PC-9 (cell line): ENCODE measurements around the gene ABCA4. TPM values are rescaled to one million over a fixed set of nuclear protein-coding genes. Genes with fewer than 3 reads are reported as not detected.
A peak's percentile ranks its signal among the peaks of the same experiment; 100 is the strongest.

ENCODE experiments used
- BruUV-seq: library from RNA; stranded (reverse); fragments of 400-500 nt; replicated peaks from 2 replicates; lab custom pipeline; 2021; lab: Mats Ljungman, UMichigan
- CTCF ChIA-PET: fragments of 300-600 bp; sonication (Branson Sonifier 250); formaldehyde crosslinking; loops from one replicate; lab custom pipeline; 2022; ENCODE audit warnings: antibody characterized with exemption; lab: Charles Lee
- POLR2A ChIA-PET: fragments of 300-600 bp; sonication (Branson Sonifier 250); formaldehyde crosslinking; loops from one replicate; lab custom pipeline; 2022; ENCODE audit warnings: antibody characterized with exemption; ENCODE audit not compliant: unreplicated experiment; lab: Charles Lee
- DNase-seq, 2 experiments: peaks; one replicate each; pipeline versions ENCODE4 v3.0.0 to v3.0.0-alpha.2; 2015 to 2022; ENCODE audit warnings: mixed read lengths in 1 of 2
- H2AFZ ChIP-seq: fragments of 200-600 bp; sonication (generic); 2 replicates; pipeline ENCODE4 v1.8.1; 2017; ENCODE audit warnings: antibody characterized with exemption
- H3F3A ChIP-seq: fragments of 200-600 bp; sonication (generic); 2 replicates; pipeline ENCODE4 v1.8.1; 2017; ENCODE audit warnings: antibody characterized with exemption, mild to moderate bottlenecking, low read depth; ENCODE audit not compliant: insufficient read depth
- H3K27ac ChIP-seq: fragments of 200-600 bp; sonication (generic); 2 replicates; pipeline ENCODE4 v1.6.1; 2016; ENCODE audit warnings: mixed run types
- H3K27me3 ChIP-seq: fragments of 200-600 bp; sonication (generic); 2 replicates; pipeline ENCODE4 v1.6.1; 2016; ENCODE audit warnings: low read depth, mixed run types; ENCODE audit not compliant: insufficient read depth
- H3K36me3 ChIP-seq: fragments of 200-600 bp; sonication (generic); 2 replicates; pipeline ENCODE4 v1.6.1; 2016; ENCODE audit warnings: low read depth, mixed run types
- H3K4me1 ChIP-seq: fragments of 200-600 bp; sonication (generic); replicated peaks from 2 replicates; pipeline ENCODE4 v1.6.1; 2016; ENCODE audit warnings: mixed run types; ENCODE audit not compliant: insufficient read depth
- H3K4me2 ChIP-seq: fragments of 200-600 bp; sonication (generic); 2 replicates; pipeline ENCODE4 v1.6.1; 2017; ENCODE audit warnings: mixed run types
- H3K4me3 ChIP-seq: fragments of 200-600 bp; sonication (generic); 2 replicates; pipeline ENCODE4 v1.6.1; 2016; ENCODE audit warnings: mixed run types
- H3K79me2 ChIP-seq: fragments of 200-600 bp; sonication (generic); 2 replicates; pipeline ENCODE4 v1.6.1; 2017; ENCODE audit warnings: low read depth, mixed run types
- H3K9me2 ChIP-seq: fragments of 200-600 bp; sonication (generic); 2 replicates; pipeline ENCODE4 v1.8.1; 2017; ENCODE audit warnings: mild to moderate bottlenecking; ENCODE audit not compliant: insufficient read depth
- H3K9me3 ChIP-seq: fragments of 200-600 bp; sonication (generic); 2 replicates; pipeline ENCODE4 v1.8.1; 2016; ENCODE audit warnings: low read depth; ENCODE audit not compliant: insufficient read depth
- H4K20me1 ChIP-seq: fragments of 200-600 bp; sonication (generic); 2 replicates; pipeline ENCODE4 v1.8.1; 2017; ENCODE audit not compliant: insufficient read depth
- CTCF ChIP-seq: fragments of 200-600 bp; sonication (generic); conservative IDR thresholded peaks from 2 replicates; pipeline ENCODE4 v1.6.1; 2017; ENCODE audit warnings: mixed run types, antibody characterized with exemption, mild to moderate bottlenecking, moderate library complexity
- EZH2 ChIP-seq: fragments of 200-600 bp; sonication (generic); IDR thresholded peaks from 2 replicates; pipeline ENCODE4 v1.8.0; 2017; ENCODE audit warnings: antibody characterized with exemption, low read depth
- intact Hi-C: fragments of 100-400 bp; cut with micrococcal nuclease; formaldehyde crosslinking; loops from one replicate; pipeline ENCODE4 v1.10.0; 2022; ENCODE audit not compliant: unreplicated experiment
- total RNA-seq: library from RNA; stranded (reverse); gene quantifications from 2 replicates; pipeline ENCODE4 v1.2.3, GENCODE V29; 2021

ABCA4 gene
- total RNA-seq, 1 experiment from 2014 or later = 20.8 TPM

DNA sequence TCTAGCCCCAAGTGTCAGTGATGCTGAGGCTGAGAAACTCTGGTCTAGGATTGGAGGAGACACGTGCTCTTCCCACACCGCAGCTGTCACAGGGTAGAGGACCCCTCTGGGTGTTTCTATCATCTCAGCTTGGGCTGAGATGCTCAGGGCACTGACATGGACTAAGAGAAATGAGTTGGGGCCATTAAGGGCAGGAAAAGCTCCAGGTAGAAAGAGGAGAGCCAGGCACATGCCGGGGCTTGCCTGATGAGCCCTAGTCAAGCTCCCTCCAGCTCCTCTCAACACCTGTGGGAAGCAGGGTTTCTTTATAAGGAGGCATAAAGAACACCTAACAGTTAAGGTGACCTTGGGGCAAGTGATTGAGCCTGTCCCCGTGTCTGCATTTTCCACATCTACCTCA is 17.3 kb downstream of the ABCA4 start:
- Histone ChIP-seq H3K4me1 (peaks cover 60% of the 10 kb centered on the region), H3K27me3 (no peaks in the 10 kb centered on the region), H3K4me3 (no peak overlapping the region), H3K79me2 (no peaks in the 10 kb centered on the region), H2AFZ (no peak overlapping the region), H3K36me3 (no peaks in the 10 kb centered on the region), H3K9me3 (no peaks in the 10 kb centered on the region), H3K27ac (no peak overlapping the region), H4K20me1 (no peaks in the 10 kb centered on the region), H3K4me2 (no peak overlapping the region), H3K9me2 (no peaks in the 10 kb centered on the region), H3F3A (peaks cover 32% of the 10 kb centered on the region; the same call in 1 of the 2 replicates)
- no peak for DNase-seq
- CTCF ChIA-PET = no interaction called here
- TF ChIP-seq CTCF (no peak), EZH2 (no peak)
- intact Hi-C loops = loop anchor here (5.0 kb wide), 2 partner anchors 59 to 224 kb away; no protein-coding TSS in a partner anchor
- POLR2A ChIA-PET = no interaction called here
- BruUV-seq = no TSS peak

DNA sequence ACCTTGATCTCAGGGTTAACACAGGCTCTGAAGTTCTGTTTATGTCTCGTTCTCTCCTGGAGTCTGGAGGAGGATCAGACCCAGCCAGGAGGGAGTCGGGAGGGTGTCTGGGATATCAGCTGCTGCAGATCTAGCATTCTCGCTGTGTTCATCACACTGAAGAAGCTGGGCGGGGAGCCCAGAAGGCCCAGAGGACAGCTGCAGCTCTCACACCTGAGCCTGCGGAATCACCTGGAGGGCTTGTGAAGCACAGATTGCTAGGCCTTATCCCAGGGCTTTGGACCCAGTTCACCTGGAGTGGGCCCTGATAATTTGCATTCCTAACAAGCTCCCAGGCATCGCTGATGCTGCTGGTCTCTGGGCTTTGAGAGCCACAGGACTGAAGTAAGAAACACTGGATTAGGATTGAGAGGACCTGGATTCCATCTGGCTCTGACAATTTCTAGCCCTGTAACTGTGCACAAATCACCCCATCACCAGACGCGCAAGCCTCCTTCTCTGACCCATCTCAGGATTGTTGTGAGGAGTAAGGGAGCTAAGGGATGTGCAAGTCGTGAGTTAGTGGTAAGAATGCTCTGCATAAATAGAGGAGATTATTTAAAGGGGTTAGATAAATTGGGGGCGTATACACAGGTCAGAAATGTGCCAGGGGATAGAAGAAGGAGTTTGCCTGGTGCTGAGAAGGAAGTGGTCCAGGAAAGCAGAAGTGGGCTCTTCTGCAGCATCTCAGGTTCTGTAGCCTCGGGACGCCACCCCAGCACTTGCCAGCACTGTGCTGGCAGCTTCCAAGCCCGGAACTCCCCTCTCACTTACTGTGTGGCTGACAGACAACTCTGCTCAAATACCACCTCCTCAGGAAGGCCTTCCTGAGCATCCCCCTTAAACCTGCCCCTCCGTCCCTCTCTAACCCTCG is 19.1 kb downstream of the ABCA4 start:
- no peaks in the 10 kb centered on the region for H4K20me1 ChIP-seq
- H3K27me3 ChIP-seq = no peaks in the 10 kb centered on the region
- H2AFZ ChIP-seq = peak overlapping the region; percentile 48
- no TSS peak for BruUV-seq
- TF ChIP-seq EZH2 = no peak
- CTCF ChIA-PET = interaction anchor here (0.8 to 1.1 kb wide), 4 partner anchors 17 to 224 kb away, joined by 3 to 6 read pairs (median 3); no protein-coding TSS in a partner anchor
- peak overlapping the region; percentile 57 for H3K4me2 ChIP-seq
- no peaks in the 10 kb centered on the region for H3K79me2 ChIP-seq
- no peaks in the 10 kb centered on the region for H3K9me3 ChIP-seq
- H3K9me2 ChIP-seq = no peaks in the 10 kb centered on the region
- peak overlapping the region; percentile 79 for H3K27ac ChIP-seq
- H3K36me3 ChIP-seq = no peaks in the 10 kb centered on the region
- peak; percentile 79 to 98 for DNase-seq
- no peak overlapping the region for H3K4me3 ChIP-seq
- intact Hi-C loops = loop anchor here (1.0 to 5.0 kb wide), 4 partner anchors 33 to 225 kb away; no protein-coding TSS in a partner anchor
- peaks cover 32% of the 10 kb centered on the region; the same call in 1 of the 2 replicates for H3F3A ChIP-seq
- POLR2A ChIA-PET = interaction anchor here (0.6 to 1.7 kb wide), 2 partner anchors 34 to 709 kb away, joined by 12 to 14 read pairs; no protein-coding TSS in a partner anchor
- peaks cover 56% of the 10 kb centered on the region for H3K4me1 ChIP-seq

GRCh38 chr1:94100785-94101612 is 19.9 kb downstream of the ABCA4 start:
- ChIA-PET CTCF (interaction anchor here (0.6 to 1.1 kb wide), 5 partner anchors 32 to 56 kb away, joined by 3 to 12 read pairs (median 3); no protein-coding TSS in a partner anchor), POLR2A (interaction anchor here (0.6 to 1.7 kb wide), 6 partner anchors 16 to 710 kb away, joined by 3 to 14 read pairs (median 6); no protein-coding TSS in a partner anchor)
- Histone ChIP-seq H3K36me3 (no peaks in the 10 kb centered on the region), H3K27ac (peak overlapping the region; percentile 79), H3K4me3 (no peak overlapping the region), H3K27me3 (no peaks in the 10 kb centered on the region), H3K4me1 (peaks cover 47% of the 10 kb centered on the region), H3F3A (peaks cover 32% of the 10 kb centered on the region; the same call in 1 of the 2 replicates), H3K9me3 (no peaks in the 10 kb centered on the region), H4K20me1 (no peaks in the 10 kb centered on the region), H3K4me2 (peak overlapping the region; percentile 57), H3K9me2 (no peaks in the 10 kb centered on the region), H2AFZ (peak overlapping the region; percentile 48), H3K79me2 (no peaks in the 10 kb centered on the region)
- intact Hi-C loops = loop anchor here (1.0 to 5.0 kb wide), 4 partner anchors 32 to 226 kb away; no protein-coding TSS in a partner anchor
- peak; percentile 46 to 97 for DNase-seq
- no TSS peak for BruUV-seq
- TF ChIP-seq EZH2 (no peak), CTCF (no peak)
